DND-41 (cell line): ENCODE measurements around the gene ZC3H7B.

Experiments used
- CTCF ChIP-seq: IDR thresholded peaks from 2 replicates; pipeline ENCODE4 v1.5.1; 2012; ENCODE audit warnings: borderline replicate concordance, low read length, moderate library complexity, mild to moderate bottlenecking; ENCODE audit not compliant: poor library complexity, severe bottlenecking; ENCODE audit errors: extremely low read depth
- EZH2 ChIP-seq: IDR thresholded peaks from 3 replicates; pipeline ENCODE4 v1.6.1; 2012; ENCODE audit warnings: borderline replicate concordance, low read depth, mild to moderate bottlenecking, moderate library complexity, low read length, inconsistent platforms; ENCODE audit not compliant: severe bottlenecking

GRCh38 chr22:41350087-41350486 lies 48.8 kb downstream of the ZC3H7B start:
- TF ChIP-seq EZH2 (no peak), CTCF (no peak)
